GM23338 (cell line): ENCODE results near the gene SUSD3. TPM values are rescaled to one million over a fixed set of nuclear protein-coding genes. Genes with fewer than 3 reads are reported as not detected.

Source experiments
- ATAC-seq: fragments of 200-7000 bp; cut with Tn5 transposase; 3 replicates; pipeline ENCODE4 v1.9.1; 2020
- DNase-seq: peaks from one replicate; pipeline ENCODE4 v3.0.0-alpha.2; 2015; ENCODE audit warnings: low spot score
- H2AFZ ChIP-seq: fragments of 200-600 bp; sonication (generic); 2 replicates; pipeline ENCODE4 v1.8.0; 2016; ENCODE audit warnings: antibody characterized with exemption, mild to moderate bottlenecking, moderate library complexity
- H3F3A ChIP-seq: fragments of 200-600 bp; sonication (generic); replicated peaks from 2 replicates; pipeline ENCODE4 v1.8.0; 2017; ENCODE audit warnings: antibody characterized with exemption, mixed run types, low read depth
- H3K27ac ChIP-seq: fragments of 200-600 bp; sonication (generic); 2 replicates; pipeline ENCODE4 v1.6.1; 2016; ENCODE audit warnings: low read depth
- H3K27me3 ChIP-seq: fragments of 200-600 bp; sonication (generic); 2 replicates; pipeline ENCODE4 v1.8.0; 2016; ENCODE audit warnings: mild to moderate bottlenecking, mixed run types, moderate library complexity; ENCODE audit not compliant: insufficient read depth
- H3K36me3 ChIP-seq: fragments of 200-600 bp; sonication (generic); 2 replicates; pipeline ENCODE4 v1.8.0; 2016; ENCODE audit warnings: mild to moderate bottlenecking; ENCODE audit not compliant: insufficient read depth
- H3K4me1 ChIP-seq: fragments of 200-600 bp; sonication (generic); 2 replicates; pipeline ENCODE4 v1.8.0; 2016; ENCODE audit warnings: mild to moderate bottlenecking, moderate library complexity; ENCODE audit not compliant: insufficient read depth
- H3K4me2 ChIP-seq: fragments of 200-600 bp; sonication (generic); 2 replicates; pipeline ENCODE4 v1.7.1; 2017; ENCODE audit warnings: mixed run types
- H3K4me3 ChIP-seq: fragments of 200-600 bp; sonication (generic); 2 replicates; pipeline ENCODE4 v1.6.1; 2016; ENCODE audit warnings: mixed run types
- H3K79me2 ChIP-seq: fragments of 200-600 bp; sonication (generic); replicated peaks from 2 replicates; pipeline ENCODE4 v1.8.0; 2017; ENCODE audit warnings: mild to moderate bottlenecking; ENCODE audit not compliant: insufficient read depth
- H3K9me2 ChIP-seq: fragments of 200-600 bp; sonication (generic); 2 replicates; pipeline ENCODE4 v1.8.0; 2017; ENCODE audit not compliant: insufficient read depth
- H4K20me1 ChIP-seq: fragments of 200-600 bp; sonication (generic); replicated peaks from 2 replicates; pipeline ENCODE4 v1.8.0; 2017; ENCODE audit warnings: mild to moderate bottlenecking; ENCODE audit not compliant: insufficient read depth
- H3K27ac Mint-ChIP-seq: 2 replicates; pipeline ENCODE4 v1.8.0; 2020; ENCODE audit warnings: inconsistent platforms, mild to moderate bottlenecking, moderate library complexity, mixed read lengths
- H3K27me3 Mint-ChIP-seq: 3 replicates; pipeline ENCODE4 v1.8.0; 2022; ENCODE audit warnings: low read depth, mild to moderate bottlenecking, moderate library complexity, mixed read lengths, inconsistent platforms; ENCODE audit not compliant: insufficient read depth, poor library complexity
- H3K36me3 Mint-ChIP-seq: 3 replicates; pipeline ENCODE4 v1.8.0; 2021; ENCODE audit warnings: low read depth, mild to moderate bottlenecking, inconsistent platforms, moderate library complexity, mixed read lengths
- H3K4me1 Mint-ChIP-seq: 3 replicates; pipeline ENCODE4 v1.8.0; 2020; ENCODE audit warnings: mild to moderate bottlenecking, inconsistent platforms, mixed read lengths
- H3K4me3 Mint-ChIP-seq: 3 replicates; pipeline ENCODE4 v1.8.0; 2021; ENCODE audit warnings: moderate library complexity, mild to moderate bottlenecking, inconsistent platforms, mixed read lengths
- H3K9me3 Mint-ChIP-seq: 3 replicates; pipeline ENCODE4 v1.8.0; 2020; ENCODE audit warnings: moderate library complexity, mild to moderate bottlenecking, inconsistent platforms, mixed read lengths
- CREB1 ChIP-seq: fragments of 250-450 bp; sonication (Bioruptor Pico); IDR thresholded peaks from 2 replicates; pipeline ENCODE4 v1.5.0; 2020; ENCODE audit warnings: low read depth, mild to moderate bottlenecking, moderate library complexity
- EZH2 ChIP-seq: fragments of 200-600 bp; sonication (generic); IDR thresholded peaks from one replicate; pipeline ENCODE4 v1.8.0; 2017; ENCODE audit warnings: antibody characterized with exemption, mild to moderate bottlenecking, low read depth; ENCODE audit not compliant: unreplicated experiment
- EZH2phosphoT487 ChIP-seq: fragments of 200-600 bp; sonication (generic); IDR thresholded peaks from one replicate; pipeline ENCODE4 v1.8.1; 2018; ENCODE audit warnings: antibody characterized with exemption; ENCODE audit not compliant: unreplicated experiment
- JUNB ChIP-seq: IDR thresholded peaks from one replicate; pipeline ENCODE4 v1.6.1; 2016; ENCODE audit warnings: antibody characterized with exemption; ENCODE audit not compliant: unreplicated experiment
- NANOG ChIP-seq: IDR thresholded peaks from 2 replicates; pipeline ENCODE4 v1.6.1; 2016; ENCODE audit warnings: antibody characterized with exemption, borderline replicate concordance
- POLR2AphosphoS5 ChIP-seq: IDR thresholded peaks from 2 replicates; pipeline ENCODE4 v1.6.1; 2016; ENCODE audit warnings: antibody characterized with exemption, low read depth
- STAT1 ChIP-seq: IDR thresholded peaks from one replicate; pipeline ENCODE4 v1.6.1; 2016; ENCODE audit warnings: antibody characterized with exemption; ENCODE audit not compliant: unreplicated experiment
- ZNF114 ChIP-seq: fragments of 250-450 bp; sonication (Bioruptor Pico); IDR thresholded peaks from 2 replicates; pipeline ENCODE4 v1.5.0; 2020; ENCODE audit warnings: mild to moderate bottlenecking, moderate library complexity
- ZNF331 ChIP-seq: fragments of 250-450 bp; sonication (Bioruptor Pico); IDR thresholded peaks from 2 replicates; pipeline ENCODE4 v1.5.0; 2020; ENCODE audit warnings: low read depth, mild to moderate bottlenecking, moderate library complexity
- polyA plus RNA-seq: library from polyadenylated mRNA; unstranded; fragments of >200 nt; fragmentation: Nextera tagmentation; extraction: Ambion mirVana; gene quantifications from 2 replicates; pipeline ENCODE4 v1.2.1, GENCODE V29; 2016
- total RNA-seq: library from RNA; depleted of rRNA; stranded (reverse); fragments of >200 nt; shearing (Covaris generic); gene quantifications from 2 replicates; pipeline ENCODE4 v1.2.3, GENCODE V29; 2014
- TF ChIP-seq, protein P1 (sequence below): fragments of 250-450 bp; sonication (Bioruptor Pico); IDR thresholded peaks from 2 replicates; pipeline ENCODE4 v1.5.0; 2020; ENCODE audit warnings: mild to moderate bottlenecking, moderate library complexity
- TF ChIP-seq, protein P2 (sequence below), 2 experiments: fragments of 200-600 bp in 1 of 2; sonication (generic) in 1 of 2; conservative IDR thresholded peaks; 2 replicates each; pipeline versions ENCODE4 v1.5.1 to v1.6.1; 2016 to 2017; ENCODE audit warnings: antibody characterized with exemption in 2 of 2, low read depth in 2 of 2, mild to moderate bottlenecking in 2 of 2, moderate library complexity in 1 of 2
- TF ChIP-seq, protein P3 (sequence below): IDR thresholded peaks from one replicate; pipeline ENCODE4 v1.6.1; 2018; ENCODE audit warnings: antibody characterized with exemption; ENCODE audit not compliant: unreplicated experiment
- TF ChIP-seq, protein P4 (sequence below): IDR thresholded peaks from 2 replicates; pipeline ENCODE4 v1.6.1; 2016; ENCODE audit warnings: antibody characterized with exemption

The SUSD3 gene
- total and polyA plus RNA-seq, 2 experiments from 2014 or later, result 6.9 to 20.1 TPM

DNA sequence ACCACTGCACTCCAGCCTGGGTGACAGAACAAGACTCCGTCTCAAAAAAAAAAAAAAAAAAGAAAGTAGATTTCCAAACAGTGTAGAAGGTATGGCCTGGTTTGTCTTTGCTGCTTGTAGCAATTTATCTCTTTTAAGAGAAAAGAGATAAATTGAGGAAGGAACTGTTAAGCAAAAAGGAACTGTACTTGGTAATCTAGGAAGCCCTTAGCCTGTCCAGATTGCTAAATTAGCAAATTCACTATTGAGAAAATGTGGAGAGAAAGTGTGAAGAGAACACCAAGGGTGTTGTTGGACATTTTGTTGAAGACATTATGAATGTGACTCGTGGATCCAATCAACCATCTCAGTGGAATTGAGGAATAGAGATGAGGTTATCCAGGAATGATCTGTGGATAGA, 13.0 kb upstream of the SUSD3 start:
- Mint-ChIP-seq H3K9me3 (peaks cover 14% of the 10 kb centered on the region; the same call in 2 of the 3 replicates), H3K27me3 (peaks cover 12% of the 10 kb centered on the region), H3K36me3 (peaks cover 3% of the 10 kb centered on the region; the same call in 1 of the 3 replicates), H3K27ac (no peak overlapping the region), H3K4me1 (no peaks in the 10 kb centered on the region; the same call in 2 of the 3 replicates), H3K4me3 (no peak overlapping the region)
- 0 out of 2 replicates have a peak, but pooled peaks cover 4% of the 10 kb centered on the region for H3K9me2 ChIP-seq
- H3K79me2 ChIP-seq, result no peaks in the 10 kb centered on the region
- no peaks in the 10 kb centered on the region for H3K4me1 ChIP-seq
- H3K27ac ChIP-seq, result no peak overlapping the region
- DNase-seq (no peak), ATAC-seq (no peak)
- no peaks in the 10 kb centered on the region; the same call in 1 of the 2 replicates for H3K36me3 ChIP-seq
- TF ChIP-seq ZNF331 (CRISPR knock-in tag) (no peak), EZH2phosphoT487 (no peak), JUNB (no peak), EZH2 (no peak), POLR2AphosphoS5 (no peak), STAT1 (no peak), NANOG (no peak), ZNF114 (no peak), CREB1 (CRISPR knock-in tag) (no peak)
- TF ChIP-seq, protein P1, sequence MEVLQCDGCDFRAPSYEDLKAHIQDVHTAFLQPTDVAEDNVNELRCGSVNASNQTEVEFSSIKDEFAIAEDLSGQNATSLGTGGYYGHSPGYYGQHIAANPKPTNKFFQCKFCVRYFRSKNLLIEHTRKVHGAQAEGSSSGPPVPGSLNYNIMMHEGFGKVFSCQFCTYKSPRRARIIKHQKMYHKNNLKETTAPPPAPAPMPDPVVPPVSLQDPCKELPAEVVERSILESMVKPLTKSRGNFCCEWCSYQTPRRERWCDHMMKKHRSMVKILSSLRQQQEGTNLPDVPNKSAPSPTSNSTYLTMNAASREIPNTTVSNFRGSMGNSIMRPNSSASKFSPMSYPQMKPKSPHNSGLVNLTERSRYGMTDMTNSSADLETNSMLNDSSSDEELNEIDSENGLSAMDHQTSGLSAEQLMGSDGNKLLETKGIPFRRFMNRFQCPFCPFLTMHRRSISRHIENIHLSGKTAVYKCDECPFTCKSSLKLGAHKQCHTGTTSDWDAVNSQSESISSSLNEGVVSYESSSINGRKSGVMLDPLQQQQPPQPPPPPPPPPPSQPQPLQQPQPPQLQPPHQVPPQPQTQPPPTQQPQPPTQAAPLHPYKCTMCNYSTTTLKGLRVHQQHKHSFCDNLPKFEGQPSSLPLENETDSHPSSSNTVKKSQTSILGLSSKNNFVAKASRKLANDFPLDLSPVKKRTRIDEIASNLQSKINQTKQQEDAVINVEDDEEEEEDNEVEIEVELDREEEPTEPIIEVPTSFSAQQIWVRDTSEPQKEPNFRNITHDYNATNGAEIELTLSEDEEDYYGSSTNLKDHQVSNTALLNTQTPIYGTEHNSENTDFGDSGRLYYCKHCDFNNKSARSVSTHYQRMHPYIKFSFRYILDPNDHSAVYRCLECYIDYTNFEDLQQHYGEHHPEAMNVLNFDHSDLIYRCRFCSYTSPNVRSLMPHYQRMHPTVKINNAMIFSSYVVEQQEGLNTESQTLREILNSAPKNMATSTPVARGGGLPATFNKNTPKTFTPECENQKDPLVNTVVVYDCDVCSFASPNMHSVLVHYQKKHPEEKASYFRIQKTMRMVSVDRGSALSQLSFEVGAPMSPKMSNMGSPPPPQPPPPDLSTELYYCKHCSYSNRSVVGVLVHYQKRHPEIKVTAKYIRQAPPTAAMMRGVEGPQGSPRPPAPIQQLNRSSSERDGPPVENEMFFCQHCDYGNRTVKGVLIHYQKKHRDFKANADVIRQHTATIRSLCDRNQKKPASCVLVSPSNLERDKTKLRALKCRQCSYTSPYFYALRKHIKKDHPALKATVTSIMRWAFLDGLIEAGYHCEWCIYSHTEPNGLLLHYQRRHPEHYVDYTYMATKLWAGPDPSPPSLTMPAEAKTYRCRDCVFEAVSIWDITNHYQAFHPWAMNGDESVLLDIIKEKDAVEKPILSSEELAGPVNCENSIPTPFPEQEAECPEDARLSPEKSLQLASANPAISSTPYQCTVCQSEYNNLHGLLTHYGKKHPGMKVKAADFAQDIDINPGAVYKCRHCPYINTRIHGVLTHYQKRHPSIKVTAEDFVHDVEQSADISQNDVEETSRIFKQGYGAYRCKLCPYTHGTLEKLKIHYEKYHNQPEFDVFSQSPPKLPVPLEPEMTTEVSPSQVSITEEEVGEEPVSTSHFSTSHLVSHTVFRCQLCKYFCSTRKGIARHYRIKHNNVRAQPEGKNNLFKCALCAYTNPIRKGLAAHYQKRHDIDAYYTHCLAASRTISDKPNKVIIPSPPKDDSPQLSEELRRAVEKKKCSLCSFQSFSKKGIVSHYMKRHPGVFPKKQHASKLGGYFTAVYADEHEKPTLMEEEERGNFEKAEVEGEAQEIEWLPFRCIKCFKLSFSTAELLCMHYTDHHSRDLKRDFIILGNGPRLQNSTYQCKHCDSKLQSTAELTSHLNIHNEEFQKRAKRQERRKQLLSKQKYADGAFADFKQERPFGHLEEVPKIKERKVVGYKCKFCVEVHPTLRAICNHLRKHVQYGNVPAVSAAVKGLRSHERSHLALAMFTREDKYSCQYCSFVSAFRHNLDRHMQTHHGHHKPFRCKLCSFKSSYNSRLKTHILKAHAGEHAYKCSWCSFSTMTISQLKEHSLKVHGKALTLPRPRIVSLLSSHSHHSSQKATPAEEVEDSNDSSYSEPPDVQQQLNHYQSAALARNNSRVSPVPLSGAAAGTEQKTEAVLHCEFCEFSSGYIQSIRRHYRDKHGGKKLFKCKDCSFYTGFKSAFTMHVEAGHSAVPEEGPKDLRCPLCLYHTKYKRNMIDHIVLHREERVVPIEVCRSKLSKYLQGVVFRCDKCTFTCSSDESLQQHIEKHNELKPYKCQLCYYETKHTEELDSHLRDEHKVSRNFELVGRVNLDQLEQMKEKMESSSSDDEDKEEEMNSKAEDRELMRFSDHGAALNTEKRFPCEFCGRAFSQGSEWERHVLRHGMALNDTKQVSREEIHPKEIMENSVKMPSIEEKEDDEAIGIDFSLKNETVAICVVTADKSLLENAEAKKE (CRISPR knock-in tag), result no peak
- TF ChIP-seq, protein P2, sequence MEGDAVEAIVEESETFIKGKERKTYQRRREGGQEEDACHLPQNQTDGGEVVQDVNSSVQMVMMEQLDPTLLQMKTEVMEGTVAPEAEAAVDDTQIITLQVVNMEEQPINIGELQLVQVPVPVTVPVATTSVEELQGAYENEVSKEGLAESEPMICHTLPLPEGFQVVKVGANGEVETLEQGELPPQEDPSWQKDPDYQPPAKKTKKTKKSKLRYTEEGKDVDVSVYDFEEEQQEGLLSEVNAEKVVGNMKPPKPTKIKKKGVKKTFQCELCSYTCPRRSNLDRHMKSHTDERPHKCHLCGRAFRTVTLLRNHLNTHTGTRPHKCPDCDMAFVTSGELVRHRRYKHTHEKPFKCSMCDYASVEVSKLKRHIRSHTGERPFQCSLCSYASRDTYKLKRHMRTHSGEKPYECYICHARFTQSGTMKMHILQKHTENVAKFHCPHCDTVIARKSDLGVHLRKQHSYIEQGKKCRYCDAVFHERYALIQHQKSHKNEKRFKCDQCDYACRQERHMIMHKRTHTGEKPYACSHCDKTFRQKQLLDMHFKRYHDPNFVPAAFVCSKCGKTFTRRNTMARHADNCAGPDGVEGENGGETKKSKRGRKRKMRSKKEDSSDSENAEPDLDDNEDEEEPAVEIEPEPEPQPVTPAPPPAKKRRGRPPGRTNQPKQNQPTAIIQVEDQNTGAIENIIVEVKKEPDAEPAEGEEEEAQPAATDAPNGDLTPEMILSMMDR (conservative IDR thresholded peaks at IDR 0.05; ENCODE audit: low read depth in 2 of 2), result no peak
- TF ChIP-seq, protein P3, sequence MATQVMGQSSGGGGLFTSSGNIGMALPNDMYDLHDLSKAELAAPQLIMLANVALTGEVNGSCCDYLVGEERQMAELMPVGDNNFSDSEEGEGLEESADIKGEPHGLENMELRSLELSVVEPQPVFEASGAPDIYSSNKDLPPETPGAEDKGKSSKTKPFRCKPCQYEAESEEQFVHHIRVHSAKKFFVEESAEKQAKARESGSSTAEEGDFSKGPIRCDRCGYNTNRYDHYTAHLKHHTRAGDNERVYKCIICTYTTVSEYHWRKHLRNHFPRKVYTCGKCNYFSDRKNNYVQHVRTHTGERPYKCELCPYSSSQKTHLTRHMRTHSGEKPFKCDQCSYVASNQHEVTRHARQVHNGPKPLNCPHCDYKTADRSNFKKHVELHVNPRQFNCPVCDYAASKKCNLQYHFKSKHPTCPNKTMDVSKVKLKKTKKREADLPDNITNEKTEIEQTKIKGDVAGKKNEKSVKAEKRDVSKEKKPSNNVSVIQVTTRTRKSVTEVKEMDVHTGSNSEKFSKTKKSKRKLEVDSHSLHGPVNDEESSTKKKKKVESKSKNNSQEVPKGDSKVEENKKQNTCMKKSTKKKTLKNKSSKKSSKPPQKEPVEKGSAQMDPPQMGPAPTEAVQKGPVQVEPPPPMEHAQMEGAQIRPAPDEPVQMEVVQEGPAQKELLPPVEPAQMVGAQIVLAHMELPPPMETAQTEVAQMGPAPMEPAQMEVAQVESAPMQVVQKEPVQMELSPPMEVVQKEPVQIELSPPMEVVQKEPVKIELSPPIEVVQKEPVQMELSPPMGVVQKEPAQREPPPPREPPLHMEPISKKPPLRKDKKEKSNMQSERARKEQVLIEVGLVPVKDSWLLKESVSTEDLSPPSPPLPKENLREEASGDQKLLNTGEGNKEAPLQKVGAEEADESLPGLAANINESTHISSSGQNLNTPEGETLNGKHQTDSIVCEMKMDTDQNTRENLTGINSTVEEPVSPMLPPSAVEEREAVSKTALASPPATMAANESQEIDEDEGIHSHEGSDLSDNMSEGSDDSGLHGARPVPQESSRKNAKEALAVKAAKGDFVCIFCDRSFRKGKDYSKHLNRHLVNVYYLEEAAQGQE, result no peak
- TF ChIP-seq, protein P4, sequence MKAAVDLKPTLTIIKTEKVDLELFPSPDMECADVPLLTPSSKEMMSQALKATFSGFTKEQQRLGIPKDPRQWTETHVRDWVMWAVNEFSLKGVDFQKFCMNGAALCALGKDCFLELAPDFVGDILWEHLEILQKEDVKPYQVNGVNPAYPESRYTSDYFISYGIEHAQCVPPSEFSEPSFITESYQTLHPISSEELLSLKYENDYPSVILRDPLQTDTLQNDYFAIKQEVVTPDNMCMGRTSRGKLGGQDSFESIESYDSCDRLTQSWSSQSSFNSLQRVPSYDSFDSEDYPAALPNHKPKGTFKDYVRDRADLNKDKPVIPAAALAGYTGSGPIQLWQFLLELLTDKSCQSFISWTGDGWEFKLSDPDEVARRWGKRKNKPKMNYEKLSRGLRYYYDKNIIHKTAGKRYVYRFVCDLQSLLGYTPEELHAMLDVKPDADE, result no peak
- H3F3A ChIP-seq, result no peaks in the 10 kb centered on the region
- H2AFZ ChIP-seq, result no peak overlapping the region
- no peaks in the 10 kb centered on the region for H3K27me3 ChIP-seq
- H3K4me2 ChIP-seq, result no peak overlapping the region
- H3K4me3 ChIP-seq, result no peak overlapping the region
- no peaks in the 10 kb centered on the region for H4K20me1 ChIP-seq
